Vagina (tissue), 2 donors: ENCODE results near the gene ZBTB49.

Source experiments
- POLR2AphosphoS5 ChIP-seq, 2 donors: sonication (generic); formaldehyde crosslinking; IDR thresholded peaks; one replicate each; pipeline ENCODE4 v1.9.0; 2017; ENCODE audit warnings: antibody characterized with exemption in 2 of 2, mild to moderate bottlenecking in 2 of 2, low read depth in 1 of 2; ENCODE audit not compliant: insufficient read depth in 1 of 2
- TF ChIP-seq, protein P1 (sequence below), 3 experiments: fragments of 450-650 bp in 2 of 3; fragments of 200-600 bp in 1 of 3; sonication (generic) in 1 of 3; IDR thresholded peaks; one replicate each; pipeline ENCODE4 v1.5.1; 2017 to 2019; ENCODE audit warnings: antibody characterized with exemption in 3 of 3, mild to moderate bottlenecking in 2 of 3, moderate library complexity in 2 of 3

GRCh38 chr4:4248029-4248884, 41.8 kb upstream of the ZBTB49 start, which contains the start of gene TMEM128:
- TF ChIP-seq, protein P1, sequence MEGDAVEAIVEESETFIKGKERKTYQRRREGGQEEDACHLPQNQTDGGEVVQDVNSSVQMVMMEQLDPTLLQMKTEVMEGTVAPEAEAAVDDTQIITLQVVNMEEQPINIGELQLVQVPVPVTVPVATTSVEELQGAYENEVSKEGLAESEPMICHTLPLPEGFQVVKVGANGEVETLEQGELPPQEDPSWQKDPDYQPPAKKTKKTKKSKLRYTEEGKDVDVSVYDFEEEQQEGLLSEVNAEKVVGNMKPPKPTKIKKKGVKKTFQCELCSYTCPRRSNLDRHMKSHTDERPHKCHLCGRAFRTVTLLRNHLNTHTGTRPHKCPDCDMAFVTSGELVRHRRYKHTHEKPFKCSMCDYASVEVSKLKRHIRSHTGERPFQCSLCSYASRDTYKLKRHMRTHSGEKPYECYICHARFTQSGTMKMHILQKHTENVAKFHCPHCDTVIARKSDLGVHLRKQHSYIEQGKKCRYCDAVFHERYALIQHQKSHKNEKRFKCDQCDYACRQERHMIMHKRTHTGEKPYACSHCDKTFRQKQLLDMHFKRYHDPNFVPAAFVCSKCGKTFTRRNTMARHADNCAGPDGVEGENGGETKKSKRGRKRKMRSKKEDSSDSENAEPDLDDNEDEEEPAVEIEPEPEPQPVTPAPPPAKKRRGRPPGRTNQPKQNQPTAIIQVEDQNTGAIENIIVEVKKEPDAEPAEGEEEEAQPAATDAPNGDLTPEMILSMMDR (IDR thresholded peaks at IDR 0.05), result peak in 1 of 3 experiments; percentile 23
- TF ChIP-seq POLR2AphosphoS5 (IDR thresholded peaks at IDR 0.05; ENCODE audit: insufficient read depth in 1 of 2, low read depth in 1 of 2), result peak; percentile 86 to 96
